ENCODE measurements around the gene HBG1.

Gene HBG1

GRCh38 chr11:5233307-5233706 lies 16.4 kb downstream of the HBG1 start:
- no peak overlapping the region for H3K4me3 ChIP-seq (replicated peaks; ENCODE audit: low read depth, low read length)
- TF ChIP-seq CTCF (IDR thresholded peaks at IDR 0.05; ENCODE audit: low read depth, low read length, missing control alignments) = no peak
- DNase-seq (ENCODE audit: extremely low read depth, low read depth) = no peak

- H3K4me3 ChIP-seq (replicated peaks; ENCODE audit: low read depth, low read length) = no peak overlapping the region
- DNase-seq (ENCODE audit: extremely low read depth, low read depth) = no peak
- TF ChIP-seq CTCF (IDR thresholded peaks at IDR 0.05; ENCODE audit: low read depth, low read length, missing control alignments) = no peak
These were observed 16.8 kb downstream of the HBG1 start for GRCh38 chr11:5232821-5233220.

GRCh38 chr11:5232176-5232575 lies 17.5 kb downstream of the HBG1 start:
- no peak for DNase-seq (ENCODE audit: extremely low read depth, low read depth)
- no peak overlapping the region for H3K4me3 ChIP-seq (replicated peaks; ENCODE audit: low read depth, low read length)
- no peak for TF ChIP-seq CTCF (IDR thresholded peaks at IDR 0.05; ENCODE audit: low read depth, low read length, missing control alignments)

GRCh38 chr11:5231111-5231510 lies 18.5 kb downstream of the HBG1 start:
- no peak overlapping the region for H3K4me3 ChIP-seq (replicated peaks; ENCODE audit: low read depth, low read length)
- TF ChIP-seq CTCF (IDR thresholded peaks at IDR 0.05; ENCODE audit: low read depth, low read length, missing control alignments) = no peak
- DNase-seq (ENCODE audit: extremely low read depth, low read depth) = no peak

- no peak for DNase-seq (ENCODE audit: extremely low read depth, low read depth)
- no peak for TF ChIP-seq CTCF (IDR thresholded peaks at IDR 0.05; ENCODE audit: low read depth, low read length, missing control alignments)
- no peak overlapping the region for H3K4me3 ChIP-seq (replicated peaks; ENCODE audit: low read depth, low read length)
These were observed 19.4 kb downstream of the HBG1 start for GRCh38 chr11:5230266-5230665.

GRCh38 chr11:5229796-5230195 lies 19.9 kb downstream of the HBG1 start:
- no peak for TF ChIP-seq CTCF (IDR thresholded peaks at IDR 0.05; ENCODE audit: low read depth, low read length, missing control alignments)
- no peak overlapping the region for H3K4me3 ChIP-seq (replicated peaks; ENCODE audit: low read depth, low read length)
- no peak for DNase-seq (ENCODE audit: extremely low read depth, low read depth)

- DNase-seq (ENCODE audit: extremely low read depth, low read depth) = no peak
- TF ChIP-seq CTCF (IDR thresholded peaks at IDR 0.05; ENCODE audit: low read depth, low read length, missing control alignments) = no peak
- H3K4me3 ChIP-seq (replicated peaks; ENCODE audit: low read depth, low read length) = no peak overlapping the region
These were observed 20.3 kb downstream of the HBG1 start for GRCh38 chr11:5229356-5229755.

Measured in HFF-Myc (cell line).